Peyer's patch (tissue), 4 donors: ENCODE data around the gene UNKL. TPM values are rescaled to one million over a fixed set of nuclear protein-coding genes. Genes with fewer than 3 reads are reported as not detected.
"Not testable (repeated sequence)": the region's sequence is repeated elsewhere in the genome, so short reads cannot be mapped to it uniquely, and the experiment has no call there.

ENCODE experiments used
- DNase-seq, 3 donors: peaks; one replicate each; pipeline ENCODE4 v3.0.0-alpha.2; 2017 to 2019
- H3K27ac ChIP-seq, 4 donors: fragments of 200-600 bp; sonication (generic); one replicate each; pipeline ENCODE4 v1.5.1; 2016 to 2019
- H3K27me3 ChIP-seq, 2 donors: fragments of 200-600 bp; sonication (generic); one replicate each; pipeline ENCODE4 v1.5.1; 2019
- H3K36me3 ChIP-seq, 3 donors: fragments of 200-600 bp; sonication (generic); one replicate each; pipeline ENCODE4 v1.5.1; 2016 to 2019
- H3K4me1 ChIP-seq, 4 donors: fragments of 200-600 bp; sonication (generic); one replicate each; pipeline ENCODE4 v1.5.1; 2016 to 2019
- H3K4me3 ChIP-seq, 4 donors: fragments of 200-600 bp; sonication (generic); 1 replicate in 3 of 4; 2 replicates in 1 of 4; pipeline ENCODE4 v1.5.1; 2016 to 2019; ENCODE audit warnings: mild to moderate bottlenecking in 1 of 4
- H3K9me3 ChIP-seq, 4 donors: fragments of 200-600 bp; sonication (generic); one replicate each; pipeline ENCODE4 v1.5.1; 2016 to 2019; ENCODE audit warnings: mild to moderate bottlenecking in 1 of 4
- CTCF ChIP-seq, 6 experiments: fragments of 450-650 bp in 4 of 6; fragments of 200-600 bp in 2 of 6; sonication (generic) in 1 of 6; IDR thresholded peaks; one replicate each; pipeline ENCODE4 v1.5.1; 2017 to 2019; ENCODE audit warnings: antibody characterized with exemption in 6 of 6, mild to moderate bottlenecking in 3 of 6, moderate library complexity in 1 of 6
- POLR2A ChIP-seq, 2 donors: fragments of 450-650 bp; IDR thresholded peaks; one replicate each; pipeline ENCODE4 v1.5.1; 2017; ENCODE audit warnings: antibody characterized with exemption in 2 of 2, mild to moderate bottlenecking in 2 of 2, moderate library complexity in 2 of 2
- total RNA-seq, 4 donors: library from RNA; depleted of rRNA; stranded (reverse); fragments of >200 nt; gene quantifications; one replicate each; pipeline ENCODE4 v1.1.0, GENCODE V29; 2016

UNKL gene
- total RNA-seq, 4 donors from 2014 or later, result 10.9 to 113 (median 38.4) TPM

GRCh38 chr16:1444730-1445517, 30.4 kb upstream of the UNKL start:
- peaks cover 0 to 44% (median 0%) of the 10 kb centered on the region in 3 donors for H3K36me3 ChIP-seq
- H3K9me3 ChIP-seq, result no peaks in the 10 kb centered on the region
- H3K4me3 ChIP-seq, result no peak overlapping the region
- peak overlapping the region in 2 of 4 donors; percentile 57 to 88 for H3K27ac ChIP-seq
- DNase-seq, result peak in 1 of 3 donors; percentile 25
- peaks cover 0 to 13% (median 3%) of the 10 kb centered on the region in 4 donors for H3K4me1 ChIP-seq
- no peak for TF ChIP-seq POLR2A (IDR thresholded peaks at IDR 0.05)
- no peak for TF ChIP-seq CTCF (IDR thresholded peaks at IDR 0.05)
- H3K27me3 ChIP-seq, result no peaks in the 10 kb centered on the region

GRCh38 chr16:1443980-1444729, 29.7 kb upstream of the UNKL start, which contains the start of gene CCDC154:
Gene CCDC154 (minus strand): TSS chr16:1444556. CDS start chr16:1444322, 234 bp downstream.
- peaks cover 0 to 13% (median 3%) of the 10 kb centered on the region in 4 donors for H3K4me1 ChIP-seq
- no peak within 1 kb of the TSS for H3K4me3 ChIP-seq
- H3K9me3 ChIP-seq, result no peaks in the 10 kb centered on the region
- DNase-seq, result no peak
- H3K27ac ChIP-seq, result peak within 1 kb of the TSS in 2 of 4 donors; percentile 57 to 88
- H3K36me3 ChIP-seq, result peaks cover 0 to 36% (median 0%) of the 10 kb centered on the region in 3 donors
- H3K27me3 ChIP-seq, result no peaks in the 10 kb centered on the region
- TF ChIP-seq POLR2A (IDR thresholded peaks at IDR 0.05), result no peak
- TF ChIP-seq CTCF (IDR thresholded peaks at IDR 0.05), result no peak

DNA sequence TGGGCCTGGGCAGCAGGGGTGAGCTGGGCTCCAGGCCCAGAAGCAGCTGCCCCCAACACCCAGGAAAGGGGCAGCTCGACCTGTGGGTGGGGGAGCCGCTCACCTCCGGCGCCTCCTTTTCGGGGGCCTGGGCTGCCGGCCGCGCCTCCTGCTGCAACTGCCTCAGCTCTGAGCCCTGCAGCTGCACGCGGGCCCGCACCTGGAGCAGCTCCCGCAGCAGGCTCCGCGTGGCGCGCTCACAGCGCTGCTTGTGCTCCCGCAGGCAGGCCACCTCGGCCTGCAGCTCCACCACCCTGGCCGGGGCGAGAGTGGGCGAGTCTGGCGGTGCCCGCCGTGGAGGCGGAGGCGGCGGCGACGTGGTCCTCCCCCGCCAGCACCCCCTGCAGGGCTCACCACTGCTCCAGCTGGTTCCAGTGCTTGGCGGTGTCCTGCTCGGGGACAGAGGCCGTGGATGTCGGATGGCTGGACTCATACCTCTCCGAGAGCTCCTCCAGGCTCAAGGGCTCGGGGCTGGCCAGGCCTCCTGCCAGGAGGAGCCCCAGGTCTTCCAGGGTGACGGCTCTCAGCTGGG, 29.0 kb upstream of the UNKL start:
- Histone ChIP-seq H3K27me3 (no peaks in the 10 kb centered on the region), H3K4me3 (no peak overlapping the region), H3K27ac (no peak overlapping the region), H3K4me1 (peaks cover 0 to 13% (median 3%) of the 10 kb centered on the region in 4 donors), H3K9me3 (no peaks in the 10 kb centered on the region), H3K36me3 (peaks cover 0 to 33% (median 0%) of the 10 kb centered on the region in 3 donors)
- TF ChIP-seq CTCF (IDR thresholded peaks at IDR 0.05) (no peak), POLR2A (IDR thresholded peaks at IDR 0.05) (no peak)
- DNase-seq, result no peak

DNA sequence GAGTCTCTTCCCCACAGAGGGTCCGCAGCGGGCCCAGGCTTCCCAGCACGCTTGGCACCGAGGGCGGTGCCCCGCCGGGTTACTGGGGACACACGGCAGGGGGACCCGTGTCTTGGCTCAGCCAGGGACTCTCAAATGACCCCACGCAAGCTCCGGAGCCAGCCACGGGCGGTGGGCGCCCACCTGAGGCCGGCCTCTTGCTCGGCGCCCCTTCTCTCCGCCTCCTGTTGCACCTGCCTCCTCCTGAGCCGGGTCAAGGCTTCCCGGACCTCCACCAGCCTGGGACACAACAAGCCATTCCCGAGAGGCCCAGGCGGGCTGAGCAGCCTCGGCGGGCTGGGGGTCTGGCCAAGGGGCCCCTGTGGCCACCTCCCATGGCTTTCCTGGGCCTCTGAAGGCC, 28.2 kb upstream of the UNKL start:
- Histone ChIP-seq H3K27me3 (no peaks in the 10 kb centered on the region), H3K36me3 (peaks cover 0 to 25% (median 0%) of the 10 kb centered on the region in 3 donors), H3K27ac (no peak overlapping the region), H3K4me1 (peaks cover 0 to 13% (median 3%) of the 10 kb centered on the region in 4 donors), H3K9me3 (no peaks in the 10 kb centered on the region), H3K4me3 (no peak overlapping the region)
- no peak for DNase-seq
- no peak for TF ChIP-seq POLR2A (IDR thresholded peaks at IDR 0.05)
- no peak for TF ChIP-seq CTCF (IDR thresholded peaks at IDR 0.05)

DNA sequence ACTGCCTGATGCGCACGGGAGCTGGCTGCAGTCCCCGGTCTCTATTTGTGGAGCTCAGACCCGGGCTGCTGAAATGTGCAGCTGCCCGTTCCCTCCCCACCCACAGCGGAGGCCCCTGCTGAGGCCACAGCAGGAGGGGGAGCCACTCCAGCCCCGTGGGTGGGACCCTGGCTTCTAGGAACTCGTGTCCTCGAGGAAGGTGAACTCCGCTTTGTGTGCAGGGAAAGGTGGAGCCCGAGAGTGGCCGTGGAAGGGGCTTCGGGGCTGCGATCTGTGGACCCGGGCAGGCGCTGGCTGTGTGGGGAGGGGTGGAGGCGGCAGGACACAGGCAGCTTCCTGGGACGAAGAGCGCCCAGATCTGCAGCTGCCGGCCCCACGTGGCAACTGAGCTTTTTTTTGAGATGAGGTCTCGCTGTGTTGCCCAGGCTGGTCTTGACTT, 26.9 kb upstream of the UNKL start:
- DNase-seq, result no peak
- TF ChIP-seq CTCF (IDR thresholded peaks at IDR 0.05) (no peak), POLR2A (IDR thresholded peaks at IDR 0.05) (no peak)
- no peak overlapping the region for H3K27ac ChIP-seq
- H3K9me3 ChIP-seq, result no peaks in the 10 kb centered on the region
- H3K27me3 ChIP-seq, result no peaks in the 10 kb centered on the region
- peaks cover 0 to 13% (median 3%) of the 10 kb centered on the region in 4 donors for H3K4me1 ChIP-seq
- H3K36me3 ChIP-seq, result peaks cover 0 to 12% (median 0%) of the 10 kb centered on the region in 3 donors
- H3K4me3 ChIP-seq, result no peak overlapping the region

DNA sequence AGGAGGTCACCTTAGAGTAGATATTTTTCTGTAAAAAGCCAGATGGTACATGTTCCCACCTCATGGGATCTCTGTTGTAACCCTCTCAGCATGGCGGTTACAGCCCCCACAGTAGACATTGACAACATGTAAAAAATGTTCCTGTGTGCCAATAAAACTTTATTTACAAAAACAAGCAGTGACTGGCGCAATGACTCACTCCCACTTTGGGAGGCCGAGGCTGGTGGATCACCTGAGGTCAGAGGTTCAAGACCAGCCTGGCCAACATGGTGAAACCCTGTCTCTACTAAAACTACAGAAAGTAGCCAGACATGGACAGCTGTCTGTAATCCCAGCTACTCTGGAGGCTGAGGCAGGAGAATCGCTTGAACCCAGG, 25.2 kb upstream of the UNKL start:
- H3K27ac ChIP-seq, H3K4me1 ChIP-seq, H3K36me3 ChIP-seq, H3K27me3 ChIP-seq, H3K4me3 ChIP-seq, H3K9me3 ChIP-seq, DNase-seq: not testable (repeated sequence)
